GM21529 (cell line): ENCODE measurements around the gene ADIPOR2.
"Not testable (repeated sequence)": the region's sequence is repeated elsewhere in the genome, so short reads cannot be mapped to it uniquely, and the experiment has no call there.

Source experiments
- ATAC-seq: cut with Tn5 transposase; IDR thresholded peaks from one replicate; pipeline ENCODE4 v1.9.1; 2021; ENCODE audit not compliant: unreplicated experiment

The ADIPOR2 gene

GRCh38 chr12:1663440-1664132 is 27.3 kb upstream of the ADIPOR2 start:
- no peak for ATAC-seq

DNA sequence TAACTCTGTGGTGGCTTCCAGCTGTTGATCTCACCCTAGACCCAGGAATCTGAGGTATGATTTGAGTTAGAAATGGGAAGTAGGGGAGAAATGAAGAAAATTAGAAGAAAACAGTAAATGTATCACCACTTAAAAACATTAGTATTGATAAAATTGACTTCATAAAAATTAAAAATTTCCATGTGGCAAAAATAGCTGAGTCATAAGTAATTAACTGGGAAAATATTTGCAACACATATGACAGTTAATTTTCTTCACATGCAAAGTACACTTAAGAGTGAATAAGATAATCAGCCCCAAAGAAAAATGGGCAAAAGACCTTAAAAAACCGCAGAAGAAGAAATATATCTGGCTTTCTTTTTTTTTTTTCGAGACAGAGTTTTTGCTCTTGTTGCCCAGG is 25.5 kb upstream of the ADIPOR2 start:
- ATAC-seq, result no peak

DNA sequence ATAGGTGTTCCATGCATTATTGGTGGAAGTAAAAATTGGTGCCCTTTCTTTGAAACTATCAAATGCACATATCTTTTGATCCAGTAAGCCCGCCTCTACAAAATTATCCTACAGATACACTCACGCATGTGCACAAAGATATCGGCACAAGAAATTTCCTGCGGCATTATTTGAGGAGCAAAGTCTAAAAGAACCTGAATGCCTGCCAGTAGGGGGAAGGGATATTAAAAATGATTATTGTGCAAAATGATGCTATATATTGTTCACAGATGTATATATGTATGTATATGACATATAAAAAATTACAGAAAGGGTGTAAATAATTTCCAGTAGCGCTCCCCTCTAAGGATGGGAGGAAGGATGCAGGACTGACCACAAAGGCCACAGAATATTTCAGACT is 24.7 kb upstream of the ADIPOR2 start:
- ATAC-seq, result no peak

- no peak for ATAC-seq
Observed at GRCh38 chr12:1666685-1667162, 24.1 kb upstream of the ADIPOR2 start.

DNA sequence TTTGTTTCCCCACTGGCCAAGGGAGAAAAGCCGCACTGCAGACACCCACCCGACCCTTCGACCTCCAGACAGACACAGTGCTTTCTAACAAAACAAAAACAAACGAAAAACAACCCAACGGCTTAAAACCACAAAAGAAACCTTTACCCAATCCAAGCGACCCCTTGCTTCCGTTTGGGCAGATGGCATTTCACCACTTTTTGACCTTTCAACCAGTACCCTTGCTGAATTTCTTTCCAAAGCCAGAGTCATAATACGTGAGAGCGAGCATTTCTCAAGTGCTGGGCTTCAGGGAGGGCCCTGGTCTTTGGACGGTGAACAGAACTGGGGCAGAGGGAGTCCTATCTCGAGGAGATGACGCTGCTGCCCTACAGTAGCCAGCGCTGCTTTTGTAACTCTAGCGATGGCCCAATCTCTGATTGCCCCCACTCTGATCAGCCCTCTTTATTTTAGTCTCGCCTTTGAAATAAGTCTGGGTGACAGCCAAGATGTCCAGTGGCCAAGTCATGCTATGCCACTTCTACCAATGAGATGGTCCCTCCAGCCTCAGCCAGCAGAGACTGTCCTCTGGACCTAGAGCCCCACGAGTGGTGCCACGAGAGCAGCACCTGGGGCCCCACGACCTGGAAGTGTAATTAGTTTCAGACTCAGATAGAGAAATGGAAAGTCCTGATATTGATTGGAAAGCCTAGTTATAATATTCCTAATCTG is 21.9 kb upstream of the ADIPOR2 start:
- no peak for ATAC-seq

DNA sequence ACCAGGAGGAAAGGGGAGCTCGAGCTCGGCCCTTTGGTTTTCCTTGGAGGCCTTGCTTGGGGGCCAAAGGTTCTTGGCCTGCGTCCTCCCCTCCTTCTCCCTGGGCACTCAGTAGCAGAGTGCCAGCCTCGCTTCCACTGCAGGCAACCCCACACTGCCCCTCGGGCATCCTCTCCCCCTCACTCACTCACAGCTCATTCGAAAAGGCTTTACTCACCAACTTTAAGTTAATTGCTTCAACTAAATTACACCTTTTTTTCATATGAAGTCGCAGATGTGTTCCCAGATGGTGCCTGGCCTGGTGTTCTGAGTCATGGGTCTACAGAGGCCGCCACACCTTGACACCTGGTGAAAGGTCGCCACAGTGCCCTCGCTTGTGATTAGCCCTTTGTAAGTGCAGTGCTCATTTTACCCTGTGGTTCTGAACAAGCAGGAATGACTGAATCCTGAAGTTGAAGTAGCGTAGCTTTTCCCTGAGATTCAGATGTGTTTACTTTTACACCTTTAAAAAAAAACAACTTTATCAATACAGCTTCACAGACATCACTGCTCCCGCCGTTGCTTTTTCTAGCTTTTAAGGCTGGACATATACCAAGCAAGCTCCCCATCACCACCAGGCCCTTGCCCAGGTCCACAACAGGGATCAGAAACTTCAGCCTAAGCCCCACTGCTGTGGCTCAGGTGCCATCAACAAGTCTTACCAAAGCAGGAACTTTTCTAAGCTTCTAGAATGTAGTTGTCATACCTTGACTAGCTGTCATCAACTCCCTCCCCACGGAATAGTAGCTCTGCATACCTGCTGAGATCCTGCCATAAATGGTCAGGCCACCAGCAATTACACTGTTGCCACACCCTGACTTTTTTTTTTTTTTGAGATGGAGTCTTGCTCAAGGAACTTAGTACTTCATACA is 20.3 kb upstream of the ADIPOR2 start:
- ATAC-seq, result no peak

- no peak for ATAC-seq
Observed at GRCh38 chr12:1676043-1676442, 14.8 kb upstream of the ADIPOR2 start.

DNA sequence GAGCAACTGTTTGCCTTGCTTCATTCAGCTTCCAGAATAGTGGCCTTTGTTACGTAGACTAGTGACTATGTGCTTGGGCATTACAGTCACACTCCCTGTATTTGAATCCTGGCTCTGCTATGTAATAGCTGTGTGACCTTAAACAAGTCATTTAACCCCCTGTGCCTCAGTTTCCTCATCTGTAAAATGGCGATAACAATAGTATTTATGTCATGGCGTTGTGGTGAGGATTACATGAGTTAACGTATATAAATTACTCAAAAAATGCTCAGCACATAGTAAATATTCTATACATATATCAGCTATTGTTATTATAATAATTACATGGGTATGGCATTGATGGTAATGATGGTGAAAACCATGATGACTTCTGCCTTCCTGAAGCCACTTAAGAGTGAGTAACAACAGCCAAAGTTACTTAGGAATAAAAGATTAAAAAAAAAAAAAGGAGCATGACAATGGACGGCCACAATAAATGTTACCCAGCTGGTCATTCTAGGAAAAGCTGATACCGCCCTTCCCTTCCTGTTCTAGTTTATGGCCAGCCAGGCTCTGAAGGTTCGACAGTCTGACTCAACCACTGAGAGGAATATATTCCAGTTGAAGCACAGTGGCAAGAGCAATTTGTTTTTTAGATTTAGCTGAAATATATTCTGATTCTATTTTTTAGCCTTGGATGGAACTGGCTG is 9.9 kb upstream of the ADIPOR2 start:
- no peak for ATAC-seq

DNA sequence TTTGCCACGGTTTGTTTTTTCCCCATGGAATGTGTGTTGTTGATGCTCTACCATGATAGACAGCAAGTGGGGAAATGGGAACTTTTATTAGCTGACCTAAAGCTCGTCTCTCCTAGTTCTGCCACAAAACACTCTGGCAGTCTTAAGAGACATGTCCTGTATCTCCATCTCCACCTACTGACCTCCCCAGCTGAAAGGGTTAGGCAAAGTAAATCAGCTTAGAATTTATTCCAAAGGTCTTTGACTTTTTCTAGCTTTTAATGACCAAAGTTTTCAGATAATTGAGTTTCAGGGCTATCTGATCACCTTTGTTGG is 9.4 kb upstream of the ADIPOR2 start:
- ATAC-seq, result no peak

DNA sequence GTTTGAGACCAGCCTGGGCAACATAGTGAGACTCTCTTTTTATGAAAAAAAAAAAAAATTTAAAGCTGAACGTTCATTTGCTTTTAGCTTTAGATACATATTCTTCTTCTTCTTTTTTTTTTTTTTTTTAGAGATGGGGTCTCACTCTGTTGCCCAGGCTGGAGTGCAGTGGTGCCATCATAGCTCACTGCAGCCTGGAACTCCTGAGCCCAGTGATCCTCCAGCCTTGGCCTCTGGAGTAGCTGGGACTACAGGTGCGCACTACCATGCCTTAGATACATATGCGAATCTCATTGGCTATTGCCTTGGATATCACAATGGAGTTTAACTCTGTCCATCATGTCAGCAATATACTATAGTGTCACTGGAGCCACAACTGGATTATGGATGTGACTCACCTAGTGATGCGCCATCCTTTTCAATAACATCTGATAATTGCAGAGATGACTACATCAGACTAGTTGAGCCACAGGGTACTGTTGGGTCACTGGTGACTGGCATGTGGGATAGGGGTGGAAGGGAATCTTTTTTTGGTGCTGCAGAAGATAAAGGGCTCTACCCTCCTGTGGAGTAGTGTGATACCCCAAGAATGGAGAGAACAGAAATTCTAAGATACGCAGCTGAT is 2.7 kb upstream of the ADIPOR2 start:
- no peak for ATAC-seq

- ATAC-seq, result peak; percentile 40
Observed at GRCh38 chr12:1691123-1692007, 495 bp downstream of the ADIPOR2 start.

DNA sequence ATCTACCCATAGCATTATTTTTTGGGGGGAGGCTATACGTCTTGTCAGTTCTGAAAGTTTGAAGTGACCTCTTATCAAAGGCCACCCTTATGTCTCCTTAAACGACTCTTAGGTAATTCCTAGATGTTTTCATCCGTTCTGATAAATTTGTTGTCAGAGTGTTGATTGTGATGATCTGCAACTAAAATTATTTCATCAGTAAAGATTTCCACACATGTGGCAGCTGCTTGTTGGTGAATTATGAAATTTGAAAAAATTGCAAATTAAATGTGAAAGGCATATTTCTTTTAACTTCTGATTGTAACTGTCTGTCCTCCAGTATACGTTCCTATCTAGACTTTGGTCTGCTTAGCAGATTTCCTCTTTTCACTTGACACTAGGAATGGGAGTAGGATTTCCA is 1.4 kb downstream of the ADIPOR2 start:
- no peak for ATAC-seq

DNA sequence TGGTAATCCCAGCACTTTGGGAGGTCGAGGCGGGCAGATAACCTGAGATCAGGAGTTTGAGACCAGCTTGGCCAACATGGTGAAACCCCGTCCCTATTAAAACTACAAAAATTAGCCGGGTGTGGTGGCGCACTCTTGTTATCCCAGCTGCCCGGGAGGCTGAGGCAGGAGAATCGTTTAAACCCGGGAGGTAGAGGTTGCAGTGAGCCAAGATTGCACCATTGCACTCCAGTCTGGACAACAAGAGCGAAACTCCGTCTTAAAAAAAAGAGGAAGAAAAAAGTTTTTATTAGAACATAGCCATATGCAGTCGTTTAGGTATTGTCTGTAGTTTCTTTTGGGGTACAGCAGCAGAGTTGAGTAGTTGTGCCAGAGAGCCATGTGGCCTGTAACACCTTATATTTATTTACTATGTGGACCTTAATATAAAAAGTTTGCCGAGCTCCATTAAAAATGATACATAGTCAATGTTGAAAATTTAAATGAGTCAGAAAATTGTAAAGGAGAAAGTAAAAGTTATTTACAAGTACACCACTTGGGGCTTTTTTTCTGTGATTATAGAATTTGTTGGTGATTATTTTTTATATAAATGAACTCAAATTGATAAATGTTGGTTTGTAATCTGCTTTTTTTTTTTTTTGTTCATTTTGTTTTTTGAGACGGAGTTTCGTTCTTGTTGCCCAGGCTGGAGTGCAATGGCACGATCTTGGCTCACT is 2.2 kb downstream of the ADIPOR2 start:
- no peak for ATAC-seq

DNA sequence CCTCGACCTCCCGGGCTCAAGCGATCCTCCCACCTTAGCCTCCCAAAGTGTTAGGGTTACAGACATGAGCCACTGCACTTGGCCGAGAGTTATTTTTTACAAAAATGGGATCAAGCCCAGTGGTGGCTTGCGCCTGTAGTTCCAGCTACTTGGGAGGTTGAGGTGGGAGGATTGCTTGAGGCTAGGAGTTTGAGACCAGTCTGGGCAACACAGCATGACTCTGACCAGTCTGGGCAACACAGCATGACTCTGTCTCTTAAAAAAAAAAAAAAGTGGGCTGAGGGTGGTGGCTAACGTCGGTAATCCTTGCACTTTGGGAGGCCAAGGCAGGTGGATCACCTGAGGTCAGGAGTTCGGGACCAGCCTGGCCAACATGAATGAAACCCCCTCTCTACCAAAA is 4.2 kb downstream of the ADIPOR2 start:
- not testable (repeated sequence) for ATAC-seq

DNA sequence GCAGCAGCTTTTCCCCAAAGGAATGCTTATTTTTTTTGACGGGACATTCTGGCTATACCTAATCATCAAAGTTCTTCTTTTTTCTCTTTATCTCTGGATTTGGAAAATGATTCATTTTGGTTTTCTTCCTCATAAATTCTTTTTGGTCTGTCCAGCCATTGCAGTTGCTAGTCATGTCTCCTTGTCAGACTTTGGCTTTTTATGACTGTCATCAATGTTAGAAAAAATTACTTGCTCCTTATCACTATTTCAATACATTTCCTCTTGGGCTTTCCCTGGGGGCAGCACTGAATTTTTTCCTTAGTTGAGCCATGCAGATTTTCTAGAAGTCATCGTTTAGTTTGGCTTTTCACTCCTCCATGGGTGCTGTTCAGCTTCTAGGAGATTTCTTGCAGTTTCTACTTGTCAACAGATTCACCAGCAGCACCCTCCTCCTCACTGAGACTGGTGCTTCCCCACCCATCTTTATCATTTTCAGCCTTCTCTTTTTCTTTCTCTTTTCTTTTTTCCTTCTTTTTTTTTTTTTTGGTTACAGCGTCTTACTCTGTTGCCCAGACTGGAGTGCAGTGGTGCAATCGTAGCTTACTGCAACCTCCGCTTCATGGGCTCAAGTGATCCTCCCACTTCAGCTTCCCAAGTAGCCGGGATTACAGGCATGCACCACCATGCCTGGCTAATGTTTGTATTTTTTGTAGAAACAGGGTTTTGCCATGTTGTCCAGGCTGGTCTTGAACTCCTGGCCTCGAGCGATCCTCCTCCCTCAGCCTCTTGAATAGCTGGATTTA is 5.2 kb downstream of the ADIPOR2 start:
- no peak for ATAC-seq

- ATAC-seq, result no peak
Observed at GRCh38 chr12:1696800-1697199, 5.9 kb downstream of the ADIPOR2 start.

GRCh38 chr12:1697271-1697670 is 6.4 kb downstream of the ADIPOR2 start:
- ATAC-seq, result no peak

DNA sequence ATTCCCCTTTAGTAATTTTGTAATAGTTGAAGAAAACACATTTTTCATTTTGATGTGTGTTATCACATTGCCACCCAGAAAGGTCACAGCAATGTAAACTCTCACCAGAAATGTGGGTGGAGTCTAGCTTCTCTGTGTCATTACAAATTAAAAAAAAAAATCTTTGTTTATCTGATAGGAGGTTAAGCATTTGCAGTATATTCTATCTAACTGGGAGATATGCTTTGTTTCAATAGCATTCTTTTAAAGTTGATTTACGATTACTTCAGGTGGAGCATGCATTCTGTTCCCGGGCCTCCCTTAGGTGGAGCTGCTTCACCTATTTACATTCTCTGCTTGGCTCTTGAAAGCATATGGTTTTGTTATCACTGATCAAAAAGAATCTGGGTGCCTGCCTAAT is 7.8 kb downstream of the ADIPOR2 start:
- no peak for ATAC-seq
